Psoas muscle (tissue), 8 donors: ENCODE results near the gene ASPHD2. TPM values are rescaled to one million over a fixed set of nuclear protein-coding genes. Genes with fewer than 3 reads are reported as not detected.

ENCODE experiments used
- ATAC-seq, 4 donors: fragments of 200-7000 bp; cut with Tn5 transposase; one replicate each; pipeline ENCODE4 v1.9.1; 2020; ENCODE audit warnings: moderate library complexity in 3 of 4, mild to moderate bottlenecking in 2 of 4
- DNase-seq, 2 donors: peaks; one replicate each; pipeline ENCODE4 v3.0.0-alpha.2; 2020
- H3K27ac ChIP-seq: fragments of 200-600 bp; one replicate; pipeline ENCODE4 v1.8.0; 2022
- H3K27me3 ChIP-seq, 3 donors: fragments of 200-600 bp in 1 of 3; one replicate each; pipeline versions ENCODE4 v1.6.1 to v1.8.0; 2013 to 2022; ENCODE audit warnings: low read length in 2 of 3, mild to moderate bottlenecking in 2 of 3, moderate library complexity in 1 of 3; ENCODE audit not compliant: insufficient read depth in 3 of 3
- H3K36me3 ChIP-seq, 2 donors: fragments of 200-600 bp in 1 of 2; one replicate each; pipeline versions ENCODE4 v1.6.1 to v1.8.0; 2013 to 2022; ENCODE audit warnings: low read depth in 1 of 2, mild to moderate bottlenecking in 1 of 2, moderate library complexity in 1 of 2; ENCODE audit not compliant: insufficient read depth in 1 of 2
- H3K4me1 ChIP-seq: fragments of 200-600 bp; one replicate; pipeline ENCODE4 v1.8.0; 2022
- H3K4me3 ChIP-seq: fragments of 200-600 bp; one replicate; pipeline ENCODE4 v1.8.0; 2022; ENCODE audit warnings: mild to moderate bottlenecking
- H3K9me3 ChIP-seq: fragments of 200-600 bp; one replicate; pipeline ENCODE4 v1.8.0; 2022
- CTCF ChIP-seq: fragments of 200-600 bp; IDR thresholded peaks from one replicate; pipeline ENCODE4 v1.8.0; 2022; ENCODE audit warnings: antibody characterized with exemption
- WGBS, 3 donors: extraction: QIAGEN DNeasy Blood & Tissue Kit; methylation state at CpG; one replicate each; pipeline versions ENCODE4 v1.1.6 to v1.1.7; 2013; 5-methylcytosine and 5-hydroxymethylcytosine counted together
- intact Hi-C, 2 donors: fragments of 100-400 bp; cut with DNase I; formaldehyde crosslinking; loops; one replicate each; pipeline versions ENCODE4 v1.11.0 to v1.14.2; 2022
- polyA plus RNA-seq, 3 donors: library from polyadenylated mRNA; stranded (reverse); fragments of 200-250 nt; gene quantifications; one replicate each; pipeline ENCODE4 v1.2.3, GENCODE V29; 2013
- total RNA-seq, 4 donors: library from RNA; stranded (reverse); fragmentation: NEBNext Ultra II Directional in 2 of 4; extraction: Animal tissue kit (Norgen Biotek cat#: 25700) in 2 of 4; gene quantifications; one replicate each; pipeline versions ENCODE4 v1.2.1 to v1.2.4, GENCODE V29; 2021 to 2023
- donor health status: healthy with polysubstance abuse.
- donor health status: DM: no; HTN: no; CAD: no; lungs with moderate emphysema.
- donor health status: Bipolar disorder and iron deficiency.
- donor health status: healthy.
- donor health status: DM: yes; HTN: yes; CAD: no.
- donor health status: DM: no; HTN: no; CAD: no.
- donor health status: DM: no; HTN: no; CAD: no.
- donor health status: DM: yes; HTN: yes; CAD: no.

ASPHD2 gene
- total and polyA plus RNA-seq, 7 donors = 0.04 to 0.38 (median 0.14) TPM; not detected in 1

GRCh38 chr22:26479043-26479791 is 50.2 kb downstream of the ASPHD2 start:
- intact Hi-C loops = no loop called here
- peaks cover 45% of the 10 kb centered on the region for H3K4me1 ChIP-seq
- DNase-seq (no peak), ATAC-seq (no peak)
- no peaks in the 10 kb centered on the region for H3K27me3 ChIP-seq
- 57 to 62% (median 60%) methylated on average over 12 of the region's 12 CpGs for WGBS, 3 donors
- peaks cover 8 to 70% of the 10 kb centered on the region in 2 donors for H3K36me3 ChIP-seq
- peak overlapping the region; percentile 99 for H3K4me3 ChIP-seq
- H3K9me3 ChIP-seq = no peaks in the 10 kb centered on the region
- H3K27ac ChIP-seq = peak overlapping the region; percentile 63
- no peak for TF ChIP-seq CTCF

GRCh38 chr22:26479792-26480610 is 50.9 kb downstream of the ASPHD2 start:
- H3K27me3 ChIP-seq = no peaks in the 10 kb centered on the region
- ATAC-seq = no peak
- peaks cover 8 to 63% of the 10 kb centered on the region in 2 donors for H3K36me3 ChIP-seq
- peak overlapping the region; percentile 99 for H3K4me3 ChIP-seq
- no peak for DNase-seq
- WGBS, 3 donors = 75 to 77% (median 76%) methylated on average over 12 of the region's 12 CpGs
- H3K9me3 ChIP-seq = no peaks in the 10 kb centered on the region
- peaks cover 49% of the 10 kb centered on the region for H3K4me1 ChIP-seq
- TF ChIP-seq CTCF = no peak
- intact Hi-C loops = loop anchor here in 1 of 2 donors (5.0 kb wide), 1 partner anchor 107 kb away; no protein-coding TSS in a partner anchor
- H3K27ac ChIP-seq = peak overlapping the region; percentile 63

GRCh38 chr22:26480611-26480932 is 51.5 kb downstream of the ASPHD2 start:
- intact Hi-C loops = loop anchor here in 1 of 2 donors (5.0 kb wide), 1 partner anchor 107 kb away; no protein-coding TSS in a partner anchor
- Histone ChIP-seq H3K27me3 (no peaks in the 10 kb centered on the region), H3K27ac (peak overlapping the region; percentile 63), H3K9me3 (no peaks in the 10 kb centered on the region), H3K36me3 (peaks cover 8 to 58% of the 10 kb centered on the region in 2 donors), H3K4me3 (peak overlapping the region; percentile 99), H3K4me1 (peaks cover 55% of the 10 kb centered on the region)
- DNase-seq (no peak), ATAC-seq (no peak)
- TF ChIP-seq CTCF = no peak
- 67 to 78% (median 75%) methylated on average over 2 of the region's 2 CpGs for WGBS, 3 donors

- ATAC-seq (no peak), DNase-seq (no peak)
- Histone ChIP-seq H3K9me3 (no peaks in the 10 kb centered on the region), H3K4me3 (peak overlapping the region; percentile 99), H3K36me3 (peaks cover 12 to 58% of the 10 kb centered on the region in 2 donors), H3K27me3 (no peaks in the 10 kb centered on the region), H3K27ac (peak overlapping the region; percentile 100), H3K4me1 (peaks cover 60% of the 10 kb centered on the region)
- 75 to 79% (median 75%) methylated on average over 6 of the region's 6 CpGs for WGBS, 3 donors
- intact Hi-C loops = loop anchor here in 1 of 2 donors (5.0 kb wide), 1 partner anchor 106 kb away; no protein-coding TSS in a partner anchor
- no peak for TF ChIP-seq CTCF
Observed at GRCh38 chr22:26481112-26481693, 52.1 kb downstream of the ASPHD2 start.
